ENCODE measurements around the gene GH2.
A peak's percentile ranks its signal among the peaks of the same experiment; 100 is the strongest.
"Not testable (repeated sequence)": the region's sequence is repeated elsewhere in the genome, so short reads cannot be mapped to it uniquely, and the experiment has no call there.

The GH2 gene
- 0 to 0.03 (median 0) reads per million in 18 experiments for total RNA-seq

DNA sequence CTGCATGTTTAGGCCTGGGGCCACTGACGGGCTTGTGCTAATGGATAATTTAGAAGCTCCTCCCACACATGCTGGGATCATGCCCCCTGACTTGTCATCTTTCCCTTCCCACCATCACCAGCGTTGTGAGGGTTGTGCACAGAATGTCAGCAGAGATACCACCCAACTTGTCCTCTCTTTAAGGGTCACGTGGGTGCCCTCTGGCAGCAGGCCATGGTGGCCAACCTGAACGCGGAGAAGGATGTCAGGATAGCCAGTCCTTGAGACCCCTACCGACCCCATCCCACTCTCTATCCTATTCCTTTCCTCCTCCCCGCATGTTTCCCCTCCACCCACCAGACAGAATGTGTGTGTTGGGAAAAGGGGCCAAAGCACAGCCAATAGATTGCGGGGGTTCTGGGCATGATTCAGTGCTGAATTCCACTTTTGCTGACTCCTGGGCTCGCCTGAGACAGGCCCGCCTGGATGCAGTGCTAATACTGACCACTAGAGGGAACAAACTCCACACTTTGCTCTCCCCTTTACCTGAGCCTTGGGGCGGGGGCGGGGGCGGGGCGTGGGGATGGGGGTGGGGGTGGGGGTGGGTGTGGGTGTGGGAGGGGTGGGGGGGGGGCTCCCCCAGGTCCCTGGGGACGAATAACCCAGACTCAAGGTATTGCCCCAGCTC, at the start of gene GH2:
Gene GH2 (minus strand): TSS at position 10 of the 667 bp plus-strand sequence. CDS start 143 bp downstream, outside the sequence.
- peak; percentile 48 to 51 for DNase-seq

DNA sequence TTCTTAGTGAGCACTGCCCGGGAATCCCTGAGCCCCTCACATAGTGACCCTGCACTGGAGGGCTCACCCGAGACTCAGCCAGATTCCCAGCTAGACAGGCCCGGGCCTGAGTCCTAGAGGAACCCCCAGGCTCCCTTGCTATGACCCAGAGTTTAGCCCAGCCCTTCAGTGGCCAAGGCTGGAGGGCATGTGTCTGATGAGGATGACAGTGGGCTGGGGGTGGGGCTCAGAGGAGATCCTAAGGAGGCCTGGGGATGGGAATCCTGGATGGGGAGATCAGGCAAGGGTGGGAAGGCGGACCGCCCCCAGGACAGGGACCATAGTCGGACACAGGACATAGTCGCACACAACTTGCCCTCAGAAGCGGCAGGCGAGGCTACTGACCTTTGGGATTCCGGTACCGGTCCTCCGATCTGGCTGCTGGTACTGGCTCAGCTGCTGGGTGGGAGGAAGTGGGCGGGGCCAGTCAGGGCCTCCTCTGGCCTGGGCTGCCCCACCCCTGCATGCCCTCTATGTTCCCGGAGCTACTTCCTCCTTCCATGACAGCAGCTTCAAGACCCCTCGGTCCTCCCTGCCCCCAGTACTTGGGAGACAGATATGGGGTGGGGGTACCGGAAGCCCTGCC, 49.3 kb upstream of the GH2 start:
- DNase-seq: peak; percentile 64 to 65

DNA sequence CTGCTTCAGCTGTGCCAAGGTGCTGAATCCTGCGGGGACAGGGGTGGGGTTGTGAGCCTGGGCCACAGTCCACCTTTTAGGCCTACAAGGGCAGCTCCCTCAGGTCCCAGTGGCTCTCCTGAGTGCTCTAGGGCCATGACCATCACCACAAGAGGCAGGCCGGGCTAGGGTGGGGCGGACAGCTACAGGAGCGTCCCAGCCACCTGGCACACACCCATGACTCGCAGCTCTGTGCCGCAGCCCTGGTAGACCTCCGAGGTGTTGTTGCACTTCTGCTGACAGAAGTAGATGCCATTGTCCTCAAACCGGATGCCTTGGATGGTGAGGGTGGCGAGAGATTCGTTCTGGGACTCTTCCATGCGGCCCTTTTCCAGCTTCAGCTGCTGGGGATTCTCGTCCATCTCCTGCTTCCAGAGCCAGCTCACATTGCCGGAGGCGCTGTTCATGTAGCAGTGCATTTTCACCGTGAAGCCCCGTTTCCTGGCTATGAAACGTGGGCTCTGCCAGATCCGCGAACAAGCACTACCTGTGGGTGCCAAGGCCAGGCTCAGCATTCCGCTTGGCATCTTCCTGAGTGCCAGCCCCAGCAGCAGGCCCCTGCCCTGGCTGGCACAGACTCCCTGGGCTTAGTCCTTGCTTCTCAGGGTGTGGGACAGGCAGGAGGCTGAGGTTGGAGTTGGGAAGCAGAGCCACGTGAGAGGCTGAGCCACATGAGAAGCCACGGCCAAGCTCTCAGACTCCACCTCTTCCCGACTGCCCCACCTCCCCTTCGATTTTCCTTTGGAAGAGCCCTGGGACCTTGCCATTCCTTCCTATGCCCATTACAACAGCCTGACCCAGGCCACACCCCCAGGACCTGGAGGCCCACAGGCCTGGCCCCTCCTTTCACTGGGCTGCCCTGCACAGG, 48.4 kb upstream of the GH2 start:
- no peak for DNase-seq

DNA sequence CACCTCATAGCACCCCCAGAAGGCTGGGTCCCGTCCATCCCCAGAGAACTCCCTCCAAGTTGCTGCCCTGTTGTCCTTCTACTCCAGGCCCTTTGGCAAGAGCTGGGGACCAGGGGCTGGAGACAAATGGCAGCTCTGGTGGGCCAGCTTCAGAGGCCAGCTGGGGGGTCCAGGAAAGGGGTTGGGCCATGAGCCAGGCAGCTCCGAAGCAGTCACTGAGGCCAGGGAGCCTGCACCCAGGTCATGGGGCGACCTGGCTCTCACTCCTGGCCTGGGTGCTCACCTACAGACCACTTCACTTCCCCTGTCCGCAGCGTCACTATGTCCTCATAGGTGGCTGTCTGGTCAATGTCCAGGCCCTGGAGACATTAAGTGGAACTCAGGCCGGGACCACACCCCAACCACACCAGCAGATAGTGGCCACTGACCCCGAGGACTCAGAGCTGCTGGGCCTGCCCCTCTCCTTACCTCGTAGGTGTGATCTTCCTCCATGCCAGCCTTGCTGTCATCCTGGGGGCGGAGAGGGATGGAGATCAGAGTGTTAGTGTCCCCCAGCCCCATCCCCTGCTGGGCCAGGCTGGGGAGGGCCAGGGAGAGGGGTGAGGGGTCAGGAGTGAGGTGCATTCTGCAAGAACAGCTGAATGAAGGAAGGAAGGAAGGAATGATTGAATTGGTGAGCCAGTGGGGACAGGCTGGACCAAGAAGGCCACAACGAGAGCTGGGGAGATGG, 47.4 kb upstream of the GH2 start:
- DNase-seq: no peak

DNA sequence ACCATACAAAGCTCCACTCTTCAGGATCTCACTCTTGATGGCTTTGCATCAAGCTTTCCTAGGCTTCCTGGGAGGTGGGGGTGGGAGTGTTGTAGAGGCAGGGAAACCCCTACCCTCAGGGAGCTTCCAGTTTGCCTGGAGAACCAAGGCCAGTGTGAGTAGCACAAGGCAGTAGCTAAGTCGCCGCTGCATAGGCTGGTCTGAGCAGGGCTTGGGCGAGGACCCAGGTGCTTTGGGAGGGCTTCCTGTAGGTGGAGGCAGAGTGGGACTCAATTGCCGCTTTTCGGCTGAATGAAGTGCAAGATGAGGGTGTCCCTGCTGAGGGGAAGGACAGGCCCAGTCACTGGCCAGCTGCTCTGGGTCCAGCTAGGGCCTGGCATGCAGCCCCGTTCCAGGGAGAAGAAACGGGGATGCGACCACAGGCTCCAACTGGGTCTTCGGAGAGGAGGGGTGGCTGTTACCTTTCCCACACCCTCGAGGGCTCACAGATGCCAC, 46.5 kb upstream of the GH2 start:
- no peak for DNase-seq

DNA sequence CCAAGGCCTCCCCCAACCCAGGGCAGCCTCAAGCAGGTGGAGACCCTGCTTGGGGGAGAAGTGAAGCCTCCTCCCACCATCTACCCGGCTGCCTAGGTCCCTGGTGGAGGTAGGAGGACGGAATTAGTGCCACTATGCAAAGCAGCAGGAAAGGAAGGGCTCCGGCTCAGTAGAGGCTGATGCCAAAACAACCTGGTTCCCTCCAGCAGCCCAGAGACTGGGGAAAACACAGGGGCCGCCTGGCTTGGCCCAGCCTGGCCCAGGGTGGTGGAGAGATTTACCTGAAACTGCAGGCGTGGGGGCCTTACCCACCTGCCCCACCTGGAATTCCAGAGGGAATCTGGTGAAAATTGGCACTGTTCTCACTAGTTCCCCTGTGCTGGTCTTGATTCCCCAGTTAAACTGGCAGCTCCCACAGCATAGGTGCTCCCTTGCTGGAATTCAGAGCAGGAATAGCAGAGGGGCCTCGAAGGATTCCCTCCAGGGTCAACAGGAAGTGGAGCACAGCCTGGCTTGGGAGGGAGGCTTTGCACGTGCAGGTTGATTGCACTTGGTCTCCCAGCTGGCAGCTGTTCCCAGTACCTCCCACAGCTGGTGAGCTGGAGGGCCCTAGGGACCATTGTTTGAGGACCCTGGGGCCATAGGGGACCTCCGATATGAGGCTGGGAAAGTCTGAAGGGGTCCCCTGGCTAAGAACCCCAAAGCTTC, 45.9 kb upstream of the GH2 start:
- DNase-seq: no peak

DNA sequence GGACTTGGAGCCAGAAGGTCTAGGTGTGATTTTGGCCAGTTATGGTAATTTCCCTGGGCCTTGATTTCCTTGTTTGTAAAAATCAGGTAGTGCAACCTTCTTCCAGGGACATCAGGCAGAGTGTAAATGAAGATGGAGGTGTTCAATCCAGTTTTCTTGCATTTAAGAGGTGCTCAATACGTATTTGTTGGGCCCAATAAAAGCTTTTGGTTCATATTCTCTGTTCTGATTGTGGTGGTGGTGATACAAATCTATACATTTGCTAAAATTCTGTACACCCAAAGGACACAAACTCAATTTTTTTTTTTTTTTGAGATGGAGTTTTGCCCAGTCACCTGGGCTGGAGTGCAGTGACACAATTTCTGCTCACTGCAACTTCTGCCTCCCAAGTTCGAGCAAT, 44.4 kb upstream of the GH2 start:
- no peak for DNase-seq

DNA sequence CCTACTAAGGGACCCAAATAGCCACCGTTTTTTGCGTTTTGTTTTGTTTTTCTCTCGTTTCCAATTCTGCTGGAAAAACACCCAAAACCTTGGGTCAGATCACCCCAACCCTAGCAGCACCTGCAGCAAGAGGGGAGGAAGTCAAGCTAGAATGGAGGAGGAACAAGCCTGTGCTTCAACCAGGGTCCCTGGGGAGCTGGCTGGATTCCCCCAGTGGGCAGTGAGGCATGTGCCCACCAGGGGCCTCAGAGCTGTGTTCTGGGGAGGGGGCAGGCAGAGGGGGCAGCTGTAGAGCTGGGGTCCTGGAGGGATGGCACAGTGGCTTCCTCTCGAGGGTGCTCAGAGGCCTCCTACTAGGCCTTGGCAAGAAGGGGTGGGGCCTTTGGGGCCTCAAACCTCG, 43.9 kb upstream of the GH2 start:
- DNase-seq: no peak

DNA sequence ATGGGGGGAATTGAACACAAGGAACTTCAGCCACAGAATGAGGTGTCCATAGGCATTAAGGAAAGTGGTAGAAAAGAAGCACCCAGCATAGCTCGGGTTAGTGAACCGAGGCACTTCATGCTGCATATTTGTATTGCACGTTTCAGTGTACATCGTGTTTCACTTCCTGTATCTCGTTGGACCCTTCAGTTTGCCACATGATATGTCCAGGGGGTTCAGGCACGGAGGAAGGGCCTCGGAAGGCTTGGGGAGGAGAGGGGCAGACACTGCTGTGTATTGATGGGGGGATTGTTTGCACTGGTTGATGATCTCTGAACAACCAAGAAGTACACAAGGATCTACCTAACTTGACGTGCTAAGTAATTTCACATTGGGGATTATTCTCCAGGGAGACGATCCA, 40.7 kb upstream of the GH2 start:
- not testable (repeated sequence) for DNase-seq

DNA sequence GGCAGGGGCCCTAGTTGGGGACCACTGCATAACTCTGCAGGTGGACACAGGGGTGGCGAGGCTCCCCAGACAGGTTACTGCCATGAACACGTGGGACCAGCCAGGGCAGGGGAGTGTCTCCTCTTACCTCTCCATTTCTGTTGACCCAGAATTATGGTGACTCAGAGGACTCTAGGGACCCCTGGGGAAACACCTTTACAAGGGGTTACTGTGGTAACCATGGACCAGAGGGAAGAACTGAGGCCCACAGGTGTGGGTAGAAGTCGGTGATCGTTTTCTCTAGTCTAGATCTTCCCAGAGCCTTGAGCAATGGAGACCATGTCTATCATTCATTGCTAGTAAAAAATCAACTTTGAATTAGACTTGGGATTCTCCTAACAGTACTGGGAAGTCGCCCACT, 39.0 kb upstream of the GH2 start:
- not testable (repeated sequence) for DNase-seq

DNA sequence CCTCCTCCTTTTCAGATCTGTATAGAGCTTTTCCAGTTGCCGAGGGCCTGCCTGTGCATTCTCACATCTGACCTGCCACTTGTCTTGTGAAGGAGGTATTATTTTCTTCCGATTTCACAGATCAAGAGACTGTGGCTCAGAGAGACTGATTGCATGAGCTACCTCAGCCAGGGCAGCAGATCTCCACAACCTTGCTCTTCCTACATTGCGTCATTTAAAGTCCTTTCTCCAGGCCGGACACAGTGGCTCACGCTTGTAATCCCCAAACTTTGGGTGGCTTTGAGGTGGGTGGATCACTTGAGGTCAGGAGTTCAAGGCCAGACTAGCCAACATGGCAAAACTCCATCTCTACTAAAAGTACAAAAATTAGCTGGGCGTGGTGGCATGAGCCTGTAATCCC, 38.3 kb upstream of the GH2 start:
- not testable (repeated sequence) for DNase-seq

DNA sequence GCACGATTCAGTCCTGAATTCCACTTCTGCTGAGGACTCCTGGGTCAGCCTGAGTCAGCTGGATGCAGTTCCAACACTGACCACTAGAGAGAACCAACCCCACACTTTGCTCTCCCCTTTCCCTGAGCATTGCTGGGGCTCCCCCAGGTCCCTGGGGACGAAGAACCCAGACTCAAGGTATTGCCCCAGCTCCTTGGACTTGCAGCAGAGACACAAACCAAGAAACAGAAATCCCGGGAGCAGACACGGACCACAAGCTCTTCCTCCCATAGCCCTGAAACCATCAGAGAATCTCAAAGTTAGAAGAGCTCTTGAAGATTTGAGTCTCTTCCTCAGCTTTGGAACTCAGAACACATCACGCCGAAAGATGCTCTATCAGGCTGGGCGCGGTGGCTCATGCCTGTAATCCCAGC, 37.6 kb upstream of the GH2 start:
- DNase-seq: peak; percentile 60 to 75

DNA sequence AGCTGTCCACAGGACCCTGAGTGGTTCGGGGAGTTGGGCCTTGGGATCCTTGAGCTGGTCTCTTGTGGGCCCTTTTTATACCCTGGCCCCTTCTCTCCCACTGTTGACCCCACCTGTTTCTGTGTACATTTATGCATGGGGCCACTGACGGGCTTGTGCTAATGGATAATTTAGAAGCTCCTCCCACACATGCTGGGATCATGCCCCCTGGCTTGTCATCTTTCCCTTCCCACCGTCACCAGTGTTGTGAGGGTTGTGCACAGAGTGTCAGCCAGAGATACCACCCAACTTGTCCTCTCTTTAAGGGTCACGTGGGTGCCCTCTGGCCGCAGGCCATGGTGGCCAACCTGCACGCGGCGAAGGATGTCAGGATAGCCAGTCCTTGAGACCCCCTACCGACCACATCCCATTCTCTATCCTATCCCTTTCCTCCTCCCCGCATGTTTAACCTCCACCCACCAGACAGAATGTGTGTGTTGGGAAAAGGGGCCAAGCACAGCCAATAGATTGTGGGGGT, 37.1 kb upstream of the GH2 start, which contains the start of gene GH1:
Gene GH1 (minus strand): TSS at position 51 of the 517 bp plus-strand sequence. CDS start 63 bp downstream, outside the sequence.
- not testable (repeated sequence) for DNase-seq

DNA sequence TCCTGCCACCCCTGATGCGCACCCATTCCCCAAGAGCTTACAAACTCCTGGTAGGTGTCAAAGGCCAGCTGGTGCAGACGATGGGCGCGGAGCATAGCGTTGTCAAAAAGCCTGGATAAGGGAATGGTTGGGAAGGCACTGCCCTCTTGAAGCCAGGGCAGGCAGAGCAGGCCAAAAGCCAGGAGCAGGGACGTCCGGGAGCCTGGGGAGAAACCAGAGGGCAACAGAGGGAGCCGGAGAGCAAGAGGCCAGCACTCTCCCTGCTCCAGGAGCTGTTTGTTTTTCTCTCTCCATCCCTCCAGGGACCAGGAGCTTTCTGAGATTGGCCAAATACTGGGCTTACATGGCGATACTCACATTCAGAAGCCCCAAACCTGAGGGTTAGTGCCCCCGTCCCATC, 36.6 kb upstream of the GH2 start:
- DNase-seq: no peak

DNA sequence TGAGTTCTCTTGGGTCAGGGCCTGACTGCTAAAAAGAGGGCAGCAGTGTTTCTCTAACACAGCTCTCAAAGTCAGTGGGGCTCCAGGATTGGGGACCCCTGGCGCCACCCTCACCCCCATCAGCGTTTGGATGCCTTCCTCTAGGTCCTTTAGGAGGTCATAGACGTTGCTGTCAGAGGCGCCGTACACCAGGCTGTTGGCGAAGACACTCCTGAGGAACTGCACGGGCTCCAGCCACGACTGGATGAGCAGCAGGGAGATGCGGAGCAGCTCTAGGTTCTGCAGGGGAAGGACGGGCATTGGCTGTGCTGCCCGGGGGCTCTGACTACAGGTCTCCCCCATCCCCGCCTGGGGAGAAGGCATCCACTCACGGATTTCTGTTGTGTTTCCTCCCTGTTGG, 35.9 kb upstream of the GH2 start:
- DNase-seq: no peak

DNA sequence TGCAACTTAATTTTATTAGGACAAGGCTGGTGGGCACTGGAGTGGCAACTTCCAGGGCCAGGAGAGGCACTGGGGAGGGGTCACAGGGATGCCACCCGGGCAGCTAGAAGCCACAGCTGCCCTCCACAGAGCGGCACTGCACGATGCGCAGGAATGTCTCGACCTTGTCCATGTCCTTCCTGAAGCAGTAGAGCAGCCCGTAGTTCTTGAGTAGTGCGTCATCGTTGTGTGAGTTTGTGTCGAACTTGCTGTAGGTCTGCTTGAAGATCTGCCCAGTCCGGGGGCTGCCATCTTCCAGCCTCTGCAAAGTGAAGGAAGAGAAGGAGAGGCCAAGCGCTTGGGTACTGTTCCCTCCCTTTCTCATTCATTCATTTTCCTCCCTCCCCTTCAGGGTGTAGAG, 35.5 kb upstream of the GH2 start:
- DNase-seq: not testable (repeated sequence)

DNA sequence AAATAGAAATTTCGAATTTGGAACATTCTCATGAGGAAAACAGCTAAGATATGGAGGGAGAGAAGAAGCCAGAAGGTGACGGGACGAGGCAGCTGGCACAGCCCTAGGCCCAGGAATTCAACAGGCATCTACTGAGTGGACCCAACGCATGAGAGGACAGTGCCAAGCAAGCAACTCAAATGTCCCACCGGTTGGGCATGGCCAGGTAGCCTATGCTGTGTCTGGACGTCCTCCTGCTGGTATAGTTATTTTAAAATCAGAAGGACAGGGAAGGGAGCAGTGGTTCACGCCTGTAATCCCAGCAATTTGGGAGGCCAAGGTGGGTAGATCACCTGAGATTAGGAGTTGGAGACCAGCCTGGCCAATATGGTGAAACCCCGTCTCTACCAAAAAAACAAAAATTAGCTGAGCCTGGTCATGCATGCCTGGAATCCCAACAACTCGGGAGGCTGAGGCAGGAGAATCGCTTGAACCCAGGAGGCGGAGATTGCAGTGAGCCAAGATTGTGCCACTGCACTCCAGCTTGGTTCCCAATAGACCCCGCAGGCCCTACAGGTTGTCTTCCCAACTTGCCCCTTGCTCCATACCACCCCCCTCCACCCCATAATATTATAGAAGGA, 34.9 kb upstream of the GH2 start:
- no peak for DNase-seq

DNA sequence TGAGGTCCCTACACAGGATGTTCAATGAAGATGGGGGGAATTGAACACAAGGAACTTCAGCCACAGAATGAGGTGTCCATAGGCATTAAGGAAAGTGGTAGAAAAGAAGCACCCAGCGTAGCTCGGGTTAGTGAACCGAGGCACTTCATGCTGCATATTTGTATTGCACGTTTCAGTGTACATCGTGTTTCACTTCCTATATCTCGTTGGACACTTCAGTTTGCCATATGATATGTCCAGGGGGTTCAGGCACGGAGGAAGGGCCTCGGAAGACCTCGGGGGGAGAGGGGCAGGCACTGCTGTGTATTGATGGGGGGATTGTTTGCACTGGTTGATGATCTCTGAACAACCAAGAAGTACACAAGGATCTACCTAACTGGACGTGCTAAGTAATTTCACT, 34.0 kb upstream of the GH2 start:
- not testable (repeated sequence) for DNase-seq

DNA sequence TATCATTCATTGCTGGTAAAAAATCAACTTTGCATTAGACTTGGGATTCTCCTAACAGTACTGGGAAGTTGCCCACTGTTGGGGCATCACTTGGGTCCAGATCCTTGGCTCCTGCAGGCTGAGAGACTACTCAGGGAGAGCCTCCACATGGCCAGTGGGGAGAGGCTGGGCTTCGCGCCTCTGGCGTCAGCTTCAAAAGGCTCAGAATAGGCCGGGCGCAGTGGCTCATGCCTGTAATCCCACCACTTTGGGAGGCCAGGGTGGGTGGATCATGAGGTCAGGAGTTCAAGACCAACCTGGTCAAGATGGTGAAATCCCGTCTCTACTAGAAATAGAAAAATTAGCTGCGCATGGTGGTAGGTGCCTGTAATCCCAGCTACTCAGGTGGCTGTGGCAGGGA, 32.7 kb upstream of the GH2 start:
- no peak for DNase-seq

DNA sequence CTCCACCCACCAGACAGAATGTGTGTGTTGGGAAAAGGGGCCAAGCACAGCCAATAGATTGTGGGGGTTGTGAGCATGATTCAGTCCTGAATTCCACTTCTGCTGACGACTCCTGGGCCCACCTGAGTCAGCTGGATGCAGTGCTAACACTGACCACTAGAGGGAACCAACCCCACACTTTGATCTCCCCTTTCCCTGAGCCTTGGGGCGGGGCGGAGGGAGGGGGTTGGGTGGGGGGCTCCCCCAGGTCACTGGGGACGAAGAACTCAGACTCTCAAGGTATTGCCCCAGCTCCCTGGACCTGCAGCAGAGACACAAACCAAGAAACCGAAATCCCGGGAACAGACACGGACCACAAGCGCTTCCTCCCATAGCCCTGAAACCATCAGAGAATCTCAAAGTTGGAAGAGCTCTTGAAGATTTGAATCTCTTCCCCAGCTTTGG, 29.9 kb upstream of the GH2 start:
- DNase-seq: peak; percentile 23 to 33
